GM21381 (cell line): ENCODE measurements around the gene APOA1.

ENCODE experiments used
- ATAC-seq: cut with Tn5 transposase; IDR thresholded peaks from one replicate; pipeline ENCODE4 v1.9.1; 2021; ENCODE audit warnings: mild to moderate bottlenecking, moderate library complexity; ENCODE audit not compliant: unreplicated experiment

The APOA1 gene

DNA sequence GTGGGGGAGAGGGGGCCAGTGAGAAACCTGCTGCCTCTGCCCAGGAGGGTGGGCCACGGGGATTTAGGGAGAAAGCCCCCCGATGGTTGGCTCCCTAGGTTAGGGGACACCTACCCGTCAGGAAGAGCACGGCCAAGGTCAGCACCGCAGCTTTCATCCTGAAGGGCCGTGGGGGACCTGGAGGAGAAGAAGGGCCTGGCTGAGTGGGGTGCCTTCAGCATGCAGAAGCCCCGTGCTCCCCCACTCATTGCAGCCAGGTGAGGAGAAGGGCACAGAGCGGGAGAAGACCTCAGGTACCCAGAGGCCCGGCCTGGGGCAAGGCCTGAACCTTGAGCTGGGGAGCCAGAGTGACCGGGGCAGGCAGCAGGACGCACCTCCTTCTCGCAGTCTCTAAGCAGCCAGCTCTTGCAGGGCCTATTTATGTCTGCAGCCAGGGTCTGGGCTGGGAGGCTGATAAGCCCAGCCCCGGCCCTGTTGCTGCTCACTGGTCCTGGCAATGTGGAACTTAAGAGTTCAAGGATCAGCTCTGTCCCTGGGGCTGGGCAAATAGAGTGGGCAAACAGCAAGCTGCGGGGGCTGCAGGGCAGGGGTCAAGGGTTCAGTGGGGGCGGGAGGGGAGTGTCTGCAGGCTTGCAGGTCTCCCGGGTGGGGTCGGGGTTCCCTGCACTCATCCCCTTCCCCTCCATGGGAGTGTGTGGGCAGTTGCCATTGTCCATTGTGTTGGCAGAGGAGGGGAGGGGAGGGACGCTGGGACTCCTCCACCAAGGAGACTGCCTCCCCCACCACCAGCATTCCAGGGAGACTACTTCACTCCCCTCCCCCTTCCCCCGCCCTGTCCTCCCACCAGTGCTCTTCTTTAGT lies at the start of gene APOA1:
TSS of gene APOA1 (minus strand) at position 392 of the 861 bp plus-strand sequence. CDS start at position 157, 235 bp downstream.
- ATAC-seq: no peak

DNA sequence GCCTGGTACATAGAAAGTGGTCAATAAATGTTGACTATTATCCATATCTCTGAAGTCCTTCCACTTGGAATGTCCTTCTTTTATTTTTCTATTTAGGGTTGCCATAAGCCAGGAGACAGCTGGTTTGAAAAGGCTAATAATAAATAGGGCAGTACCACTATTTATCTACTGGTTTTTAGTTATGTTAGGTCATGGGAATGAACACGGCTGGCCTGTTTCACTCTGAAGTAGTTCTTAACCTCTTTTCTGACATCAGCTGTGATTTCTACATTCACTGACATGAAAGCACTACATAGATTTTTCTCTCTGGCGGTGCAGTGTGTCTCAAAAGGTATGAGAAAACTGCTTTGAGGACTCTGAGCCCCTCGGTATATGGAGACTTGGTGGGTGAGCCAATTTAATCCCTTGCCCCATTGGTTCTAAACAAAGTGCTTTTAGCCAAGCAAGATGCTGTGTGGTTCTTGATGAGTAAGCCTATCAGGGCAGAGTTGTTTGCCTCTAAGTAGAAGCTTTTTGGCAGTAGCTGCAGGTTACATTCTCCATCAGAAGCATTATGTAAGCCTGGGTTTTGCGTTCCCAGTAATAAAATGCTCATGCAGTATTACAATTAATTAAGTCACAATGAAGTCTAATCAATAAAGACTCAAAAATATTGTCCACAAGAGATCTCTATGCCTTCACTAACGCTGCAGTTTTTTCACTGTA lies 48.7 kb upstream of the APOA1 start:
- no peak for ATAC-seq

DNA sequence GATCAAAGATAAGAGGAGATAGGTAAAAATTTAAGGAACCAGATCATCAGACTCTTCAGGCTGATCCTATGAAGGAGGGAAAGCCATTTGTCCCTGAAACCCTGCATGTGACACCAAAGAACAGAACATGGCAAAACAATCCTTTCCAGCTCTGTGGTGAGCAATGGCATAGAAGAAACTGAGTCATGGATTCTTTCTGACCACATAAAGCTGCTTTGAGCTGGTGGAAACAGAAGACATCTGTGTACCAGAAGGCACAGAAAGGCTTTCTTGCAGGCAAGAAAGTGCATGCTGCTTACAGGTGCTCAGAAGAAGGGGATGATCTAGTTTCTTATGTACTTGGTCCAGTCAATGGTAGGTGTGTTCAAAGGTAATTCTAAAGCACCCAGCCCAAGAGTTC lies 45.0 kb upstream of the APOA1 start:
- no peak for ATAC-seq

DNA sequence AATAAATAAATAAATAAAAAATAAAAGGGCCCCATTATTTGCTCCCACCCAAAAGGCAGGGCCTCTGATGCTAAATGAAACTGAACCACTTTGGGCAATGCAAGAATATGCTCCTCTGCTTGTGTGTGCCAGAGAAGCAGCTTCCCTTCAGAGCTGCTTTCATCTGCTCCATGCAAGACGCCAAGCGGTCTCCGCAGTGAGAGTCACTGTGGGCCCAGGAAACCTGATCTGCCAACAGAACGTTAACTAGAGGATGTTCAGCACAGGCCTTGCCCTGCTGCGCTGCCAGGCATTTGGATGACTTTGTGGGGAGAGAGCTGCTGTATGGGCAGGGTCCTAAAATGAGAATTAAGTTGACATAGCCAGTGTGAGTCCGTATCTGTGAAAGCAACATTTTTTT lies 43.7 kb upstream of the APOA1 start:
- ATAC-seq: no peak

DNA sequence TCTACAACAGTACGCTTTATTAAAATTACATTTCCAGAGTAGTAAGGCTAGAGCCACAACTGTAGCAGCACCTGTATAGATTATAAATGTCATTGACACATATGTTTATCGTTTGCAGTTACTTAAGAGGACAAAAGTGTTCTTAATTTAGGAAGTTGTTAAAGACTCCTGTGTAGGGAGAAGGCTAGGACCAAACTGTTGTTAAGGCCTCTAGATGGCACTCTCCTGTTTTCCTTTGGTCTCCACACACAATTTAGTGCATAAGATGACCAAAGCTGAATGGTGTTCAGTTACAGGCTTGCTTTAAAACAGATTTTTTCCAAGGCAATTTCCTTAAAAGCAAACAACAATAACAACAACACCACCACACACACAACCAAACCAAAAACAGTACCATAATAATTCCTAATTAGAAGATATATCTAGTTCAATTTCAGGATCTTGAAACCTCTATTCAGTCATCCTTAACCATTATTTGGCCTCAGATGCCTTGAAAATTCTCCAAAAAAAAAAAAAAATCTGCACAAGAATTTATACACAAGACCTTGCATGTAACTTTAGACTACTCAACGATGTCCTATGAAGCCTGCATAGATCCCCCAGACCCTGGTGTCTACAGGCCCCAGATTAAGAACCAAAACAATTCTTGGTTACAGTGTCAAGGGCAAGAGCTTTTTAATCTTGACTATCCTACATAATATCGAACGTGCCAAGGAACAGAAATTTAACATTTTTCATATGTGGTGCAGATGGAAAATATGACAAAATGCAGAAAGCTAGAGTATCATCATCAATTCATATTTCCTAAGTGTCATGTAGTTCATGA lies 42.6 kb upstream of the APOA1 start:
- ATAC-seq: no peak

DNA sequence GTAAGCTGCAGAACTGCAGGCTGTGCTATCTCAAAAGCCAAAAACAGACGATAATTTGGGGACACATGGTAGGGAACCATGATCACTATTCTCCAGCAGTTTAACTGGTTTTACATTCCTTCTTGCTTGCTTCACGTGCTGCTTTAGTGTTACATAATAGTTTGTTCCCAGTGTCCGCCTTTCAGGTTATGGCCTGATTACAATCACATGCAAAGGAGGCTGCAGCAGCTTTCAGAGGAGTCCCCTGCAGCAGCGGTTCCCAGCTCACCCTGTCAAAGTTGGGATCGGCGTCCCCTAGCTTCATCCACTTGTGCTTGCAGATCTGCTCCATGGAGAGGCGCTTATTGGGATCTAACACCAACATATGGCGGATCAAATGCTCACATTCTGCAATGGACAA lies 39.2 kb upstream of the APOA1 start:
- no peak for ATAC-seq

DNA sequence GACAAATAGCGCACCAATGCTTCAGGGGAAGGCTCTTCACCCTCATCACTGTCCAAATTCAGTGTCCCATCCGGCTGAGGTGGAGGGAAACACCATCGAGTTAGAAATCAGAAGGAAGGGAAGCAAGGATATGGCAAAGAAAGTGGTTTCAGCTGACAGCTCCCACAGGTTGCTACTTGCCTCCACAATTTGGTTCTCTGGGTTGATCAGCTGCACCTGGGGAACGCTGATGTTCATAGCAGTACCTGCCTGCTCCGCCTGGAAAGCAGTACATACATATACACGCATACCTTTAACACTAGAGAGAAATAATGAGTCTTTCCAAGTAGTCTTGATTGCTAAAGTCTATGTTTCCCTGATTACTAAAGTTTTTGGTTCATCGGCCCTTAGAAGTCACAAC lies 37.8 kb upstream of the APOA1 start:
- no peak for ATAC-seq

DNA sequence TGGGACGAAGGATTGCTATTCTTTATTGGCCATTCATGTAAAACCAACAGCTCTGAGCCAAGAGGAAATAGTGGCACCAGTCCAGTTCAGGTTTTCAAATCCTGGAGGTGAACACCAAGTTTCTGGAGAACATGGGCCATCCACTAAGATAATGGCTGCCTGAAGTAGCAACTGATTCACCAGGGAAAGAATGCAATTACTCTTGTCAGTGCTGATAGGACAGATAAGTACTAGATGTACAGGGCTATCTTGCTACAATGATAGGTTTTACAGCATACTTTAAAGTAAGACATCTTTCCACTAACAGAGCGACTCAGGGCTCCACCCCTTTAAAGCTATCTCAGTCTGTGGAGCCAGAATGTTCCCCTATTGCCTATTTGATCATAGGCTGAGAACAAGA lies 36.8 kb upstream of the APOA1 start:
- no peak for ATAC-seq

DNA sequence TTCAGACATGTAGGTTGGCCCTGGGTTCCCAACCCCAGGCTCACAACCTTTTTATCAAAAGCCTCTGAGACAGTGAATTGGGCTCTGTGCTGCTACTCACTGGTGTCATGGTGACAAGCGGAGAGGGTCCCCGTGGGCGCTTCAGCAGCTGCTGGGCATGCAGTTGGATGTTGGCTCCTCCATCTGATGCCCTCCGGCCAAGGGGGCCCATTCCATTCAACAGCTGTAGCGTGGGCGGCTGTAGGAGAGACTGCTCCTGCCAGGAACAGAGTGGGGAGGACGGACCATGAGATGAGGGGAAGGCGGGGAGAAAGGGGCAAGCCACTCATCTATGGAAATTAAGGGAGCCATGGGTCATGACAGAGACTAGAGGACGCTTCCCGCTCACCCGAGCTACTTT lies 36.0 kb upstream of the APOA1 start:
- no peak for ATAC-seq

DNA sequence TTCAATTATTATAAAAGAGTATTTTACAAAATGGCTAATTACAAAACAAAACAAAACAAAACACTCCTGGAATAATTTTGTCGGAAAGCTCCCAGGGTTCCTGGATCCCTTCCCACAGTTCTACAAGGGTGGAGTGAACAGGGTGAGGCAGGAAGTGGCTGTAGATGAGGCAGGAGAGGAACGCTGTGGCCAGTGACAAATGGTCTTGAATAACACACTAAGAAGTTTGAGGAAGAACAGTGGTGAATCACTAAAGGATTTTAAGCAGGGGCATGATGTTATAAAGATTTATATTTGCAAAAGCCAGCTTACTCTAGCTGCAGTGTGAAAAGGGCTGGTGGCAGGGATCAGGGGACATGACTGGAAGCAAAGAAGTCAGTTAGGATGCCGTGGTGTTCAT lies 33.8 kb upstream of the APOA1 start:
- ATAC-seq: no peak

DNA sequence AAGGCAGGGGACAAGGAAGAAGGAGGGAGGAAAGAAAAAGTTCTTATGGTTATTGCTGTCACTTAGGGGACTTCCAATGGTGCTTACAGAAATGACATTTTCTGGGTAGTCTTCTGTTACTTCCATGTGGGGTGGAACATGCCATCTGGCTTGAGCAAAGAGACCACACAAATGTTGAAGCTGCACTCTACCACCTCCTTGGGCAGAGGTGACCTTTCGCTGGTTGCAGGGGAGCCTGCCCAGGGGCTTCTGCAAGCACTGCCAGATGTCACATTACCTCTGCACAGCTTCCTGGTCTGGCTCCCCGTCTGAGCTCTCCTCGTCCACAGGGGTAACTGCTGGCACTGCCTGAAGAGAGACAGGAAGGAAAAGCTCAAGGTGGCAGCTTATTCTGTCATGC lies 32.6 kb upstream of the APOA1 start:
- no peak for ATAC-seq

DNA sequence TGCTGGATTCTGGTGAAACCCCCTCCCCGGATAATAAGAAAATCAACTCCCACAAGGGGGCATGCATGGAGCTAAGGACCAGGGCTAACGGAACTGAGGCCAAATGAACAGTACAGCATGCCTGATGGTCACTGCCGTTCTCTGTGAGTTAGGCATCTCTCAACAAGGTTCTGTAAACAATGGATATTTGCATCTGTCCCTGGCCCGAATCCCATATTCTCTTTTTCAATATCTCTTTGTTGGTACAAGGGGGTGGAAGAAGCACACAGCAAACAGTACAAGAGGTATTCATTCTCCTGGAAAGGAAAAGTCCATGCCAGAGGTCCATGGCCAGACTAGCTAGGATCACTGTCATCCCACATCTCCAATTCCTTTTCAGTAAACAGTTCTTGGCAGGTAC lies 32.2 kb upstream of the APOA1 start:
- no peak for ATAC-seq

DNA sequence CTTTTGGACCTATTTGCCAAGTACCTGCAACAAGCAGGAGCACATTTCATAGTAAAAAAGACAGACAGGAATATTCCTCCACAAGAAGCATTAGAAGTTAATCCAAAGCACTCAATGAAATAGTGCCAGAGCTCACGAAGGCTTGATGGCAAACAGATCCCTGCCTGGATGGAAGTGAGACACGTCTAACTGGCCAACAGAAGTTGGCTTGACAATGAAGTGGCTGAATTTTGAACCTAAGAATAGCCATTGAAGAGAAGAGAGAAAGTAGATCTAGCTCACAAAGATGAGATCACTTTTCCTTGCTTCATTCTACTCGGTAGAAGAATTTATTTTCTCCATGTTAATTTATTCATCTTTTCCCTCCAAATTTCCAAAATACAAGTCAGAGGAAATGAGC lies 30.6 kb upstream of the APOA1 start:
- ATAC-seq: no peak

DNA sequence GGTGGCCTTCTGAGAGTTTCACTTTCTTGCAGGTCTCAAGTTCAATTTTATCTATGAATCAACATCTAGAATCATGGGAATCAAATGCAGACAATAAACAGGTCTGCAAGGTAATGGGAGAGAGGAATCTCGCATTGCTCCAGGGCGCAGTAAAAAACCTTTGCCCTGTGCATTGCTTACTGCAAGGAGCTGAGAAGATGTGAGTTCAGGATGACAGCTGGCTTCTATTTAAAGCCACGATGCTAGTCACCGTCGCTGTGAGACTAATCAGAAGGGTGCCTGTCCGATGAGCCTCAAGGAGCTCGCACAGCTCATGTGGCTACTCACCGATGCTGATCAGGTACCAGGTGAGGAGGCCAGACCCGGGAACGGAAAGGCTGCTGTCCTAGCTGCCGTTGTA lies 30.2 kb upstream of the APOA1 start:
- no peak for ATAC-seq

DNA sequence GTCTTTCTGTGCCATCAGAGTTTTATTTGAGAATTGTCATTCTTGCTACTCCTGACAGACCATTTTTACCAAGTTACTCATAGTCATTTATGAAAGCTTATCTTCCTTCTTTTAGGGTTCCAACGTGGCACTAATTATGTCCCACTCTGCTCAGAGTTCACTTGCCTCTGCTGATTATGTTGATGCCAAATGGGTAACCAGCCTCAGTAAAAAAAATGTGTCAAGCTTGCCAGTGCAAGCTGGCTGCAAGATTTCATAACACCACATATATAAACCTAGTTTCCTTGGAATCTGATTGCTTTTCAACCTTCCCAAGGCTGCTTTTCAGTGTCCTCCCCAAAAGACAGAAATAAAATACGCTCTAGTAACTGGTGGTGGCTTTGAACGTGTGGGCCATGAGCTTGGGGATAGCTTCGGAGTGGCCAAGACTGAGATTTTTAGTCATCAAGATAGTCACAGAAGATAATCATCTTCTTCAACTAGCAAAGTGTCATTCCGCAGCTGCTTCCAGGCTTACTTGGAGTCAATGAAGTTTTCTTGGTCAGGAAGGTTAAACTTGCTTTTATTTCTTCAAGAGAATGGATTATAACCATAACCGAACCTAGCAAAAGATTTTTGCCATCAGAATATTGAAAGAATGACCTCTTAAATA lies 29.5 kb upstream of the APOA1 start:
- no peak for ATAC-seq

DNA sequence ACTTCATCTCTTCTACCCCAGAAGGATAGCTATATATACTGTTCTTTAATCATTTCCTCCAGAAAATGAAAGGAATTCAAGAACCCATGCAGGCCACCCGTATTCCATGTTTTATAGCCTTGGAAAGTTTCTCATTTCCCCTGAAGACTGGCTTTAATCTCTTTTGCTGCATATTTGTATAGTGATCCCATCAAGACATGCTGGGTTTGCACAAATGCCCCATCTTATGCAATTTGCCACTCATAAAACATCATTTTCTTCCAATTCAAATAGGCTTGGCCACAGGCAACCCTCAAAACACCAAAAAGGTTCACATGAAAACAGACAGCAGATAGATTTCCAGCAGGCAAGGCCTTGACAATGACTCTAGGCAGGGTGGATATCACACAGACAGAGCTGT lies 28.3 kb upstream of the APOA1 start:
- ATAC-seq: no peak

DNA sequence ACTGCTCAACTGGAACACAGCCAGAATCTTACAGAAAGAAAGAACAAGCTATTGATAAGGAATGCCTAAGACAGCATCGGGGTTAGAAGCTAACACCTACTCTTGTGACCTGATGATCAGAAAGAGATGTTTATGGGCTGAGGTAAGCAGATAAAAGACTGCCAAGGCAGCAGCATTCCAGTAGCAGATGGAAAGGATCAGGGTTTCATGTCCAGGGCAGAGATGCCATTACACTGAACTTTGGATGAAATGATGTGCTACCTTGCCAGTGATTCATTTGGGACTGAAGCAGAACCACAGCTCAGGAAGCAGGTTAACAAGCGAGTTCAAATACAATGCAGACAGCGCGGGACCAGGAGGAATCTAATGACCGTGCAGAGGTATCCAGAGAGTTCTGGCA lies 27.1 kb upstream of the APOA1 start:
- no peak for ATAC-seq

DNA sequence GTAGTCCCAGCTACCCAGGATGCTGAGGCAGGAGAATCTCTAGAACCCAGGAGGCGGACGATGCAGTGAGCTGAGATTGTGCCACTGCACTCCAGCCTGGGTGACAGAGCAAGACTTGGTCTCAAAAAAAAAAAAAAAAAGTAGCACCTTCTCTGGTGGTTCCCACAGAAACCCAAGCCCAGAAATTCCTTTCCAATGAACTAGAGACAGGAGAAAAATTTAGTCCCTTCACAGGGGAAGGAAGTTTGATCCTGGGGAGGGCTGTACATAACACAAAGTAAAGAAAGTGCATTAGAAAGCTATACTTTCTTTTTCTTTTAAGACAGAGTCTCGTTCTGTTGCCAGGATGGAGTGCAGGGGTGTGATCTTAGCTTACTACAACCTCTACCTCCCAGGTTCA lies 25.5 kb upstream of the APOA1 start:
- no peak for ATAC-seq

DNA sequence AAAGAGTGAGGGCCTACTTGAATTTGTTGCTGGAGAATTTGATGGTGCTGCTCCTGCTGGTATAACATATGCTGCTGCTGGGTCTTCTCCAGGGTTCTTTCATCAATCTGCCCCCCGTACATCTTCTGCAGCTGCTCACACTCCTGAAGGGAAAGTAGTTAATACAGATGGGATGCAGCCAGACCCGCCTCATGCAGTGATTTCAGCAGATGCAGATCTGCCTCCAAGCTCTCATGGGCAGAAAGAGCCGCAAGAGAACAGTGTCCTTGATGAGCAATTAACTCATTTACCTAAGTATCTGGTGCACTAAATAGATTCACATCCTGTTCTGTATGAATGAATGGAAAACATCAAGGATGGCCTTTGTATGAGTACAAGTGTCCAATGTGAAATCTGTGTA lies 24.8 kb upstream of the APOA1 start:
- no peak for ATAC-seq

DNA sequence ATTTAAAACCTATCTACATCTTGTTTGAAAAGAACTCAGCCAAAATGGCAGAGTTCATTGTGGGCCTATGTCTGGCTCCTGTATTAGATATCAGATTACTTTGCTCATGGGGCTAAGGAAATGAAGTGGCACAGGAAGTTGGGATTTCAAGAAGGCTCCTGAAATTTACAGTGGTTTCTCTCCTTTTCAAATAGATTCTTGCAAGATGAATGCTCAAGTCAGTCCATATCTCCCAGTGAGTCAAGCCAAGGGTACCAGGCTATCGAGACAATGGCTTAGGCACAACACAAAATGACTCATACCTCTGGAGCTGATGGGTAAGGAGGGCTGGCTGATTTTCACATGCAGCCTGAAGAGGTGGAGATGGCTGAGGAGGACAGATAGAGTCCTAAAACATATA lies 24.1 kb upstream of the APOA1 start:
- no peak for ATAC-seq

DNA sequence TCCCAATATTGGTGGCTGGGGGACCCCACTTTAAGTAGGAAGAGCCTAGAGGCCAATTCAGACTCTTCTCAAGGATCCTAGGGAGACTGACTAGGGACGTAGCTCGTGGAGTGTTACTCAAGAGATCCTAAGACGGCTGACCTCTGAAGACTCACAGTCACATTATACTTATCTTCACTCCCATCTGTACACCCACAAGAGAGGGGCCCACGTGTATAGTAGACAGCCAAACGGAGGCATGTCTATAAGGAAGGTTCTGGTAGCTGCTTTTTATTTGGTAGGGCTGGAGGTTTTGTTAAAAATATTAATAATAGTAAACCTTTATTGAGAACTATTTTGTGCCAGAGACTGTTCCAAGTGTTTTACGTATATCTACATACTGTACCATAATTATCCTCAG lies 22.9 kb upstream of the APOA1 start:
- ATAC-seq: no peak
